Nephron (organoid): ENCODE data around the gene CASP9.
"Not testable (repeated sequence)": the region's sequence is repeated elsewhere in the genome, so short reads cannot be mapped to it uniquely, and the experiment has no call there.

Source experiments
- H3K27ac Mint-ChIP-seq, 3 experiments: 2 replicates each; pipeline ENCODE4 v1.8.0; 2020; ENCODE audit warnings: mixed read lengths in 3 of 3, mild to moderate bottlenecking in 2 of 3, moderate library complexity in 1 of 3
- H3K27me3 Mint-ChIP-seq: 2 replicates; pipeline ENCODE4 v1.8.0; 2021; ENCODE audit warnings: low read depth, mild to moderate bottlenecking, moderate library complexity, mixed read lengths
- H3K36me3 Mint-ChIP-seq: 2 replicates; pipeline ENCODE4 v1.8.0; 2020; ENCODE audit warnings: low read depth, mixed read lengths
- H3K4me1 Mint-ChIP-seq: 2 replicates; pipeline ENCODE4 v1.8.0; 2020; ENCODE audit warnings: mixed read lengths
- H3K4me3 Mint-ChIP-seq, 3 experiments: 2 replicates each; pipeline ENCODE4 v1.8.0; 2020; ENCODE audit warnings: mild to moderate bottlenecking in 3 of 3, mixed read lengths in 3 of 3, moderate library complexity in 2 of 3
- H3K9me3 Mint-ChIP-seq: 2 replicates; pipeline ENCODE4 v1.8.0; 2020; ENCODE audit warnings: mixed read lengths
- CTCF ChIP-seq, 3 experiments: fragments of 200-600 bp; sonication (generic); IDR thresholded peaks; one replicate each; pipeline ENCODE4 v1.5.0; 2021; ENCODE audit warnings: antibody characterized with exemption in 3 of 3; ENCODE audit not compliant: unreplicated experiment in 3 of 3

CASP9 gene

GRCh38 chr1:15525050-15526020 lies 1.3 kb upstream of the CASP9 start:
- H3K27me3 Mint-ChIP-seq, result no peaks in the 10 kb centered on the region
- H3K9me3 Mint-ChIP-seq, result no peaks in the 10 kb centered on the region
- H3K36me3 Mint-ChIP-seq, result no peaks in the 10 kb centered on the region
- H3K27ac Mint-ChIP-seq, result peak overlapping the region; percentile 82 to 100 (median 88)
- no peak for TF ChIP-seq CTCF (IDR thresholded peaks at IDR 0.05; ENCODE audit: unreplicated experiment in 3 of 3)
- peak overlapping the region; percentile 82 to 88 (median 87) for H3K4me3 Mint-ChIP-seq
- H3K4me1 Mint-ChIP-seq, result peaks cover 52% of the 10 kb centered on the region

- no peak for TF ChIP-seq CTCF (IDR thresholded peaks at IDR 0.05; ENCODE audit: unreplicated experiment in 3 of 3)
- peak overlapping the region; percentile 82 to 100 (median 88) for H3K27ac Mint-ChIP-seq
- H3K4me3 Mint-ChIP-seq, result peak overlapping the region; percentile 82 to 88 (median 87)
- H3K9me3 Mint-ChIP-seq, result no peaks in the 10 kb centered on the region
- peaks cover 54% of the 10 kb centered on the region for H3K4me1 Mint-ChIP-seq
- no peaks in the 10 kb centered on the region for H3K27me3 Mint-ChIP-seq
- no peaks in the 10 kb centered on the region for H3K36me3 Mint-ChIP-seq
Observed at GRCh38 chr1:15524283-15525049, 451 bp upstream of the CASP9 start.

- Mint-ChIP-seq H3K27ac (peak overlapping the region; percentile 82 to 100 (median 88)), H3K9me3 (no peaks in the 10 kb centered on the region), H3K27me3 (no peaks in the 10 kb centered on the region), H3K36me3 (peaks cover 2% of the 10 kb centered on the region), H3K4me3 (peak overlapping the region; percentile 82 to 88 (median 87)), H3K4me1 (peaks cover 53% of the 10 kb centered on the region)
- no peak for TF ChIP-seq CTCF (IDR thresholded peaks at IDR 0.05; ENCODE audit: unreplicated experiment in 3 of 3)
Observed at GRCh38 chr1:15523104-15524020, 653 bp downstream of the CASP9 start.

GRCh38 chr1:15522551-15522950 lies 1.5 kb downstream of the CASP9 start:
- no peak for TF ChIP-seq CTCF (IDR thresholded peaks at IDR 0.05; ENCODE audit: unreplicated experiment in 3 of 3)

GRCh38 chr1:15521206-15521906 lies 2.7 kb downstream of the CASP9 start:
- H3K27me3 Mint-ChIP-seq, H3K9me3 Mint-ChIP-seq: not testable (repeated sequence)
- Mint-ChIP-seq H3K27ac (peak overlapping the region; percentile 8 to 29 (median 10)), H3K36me3 (peaks cover 19% of the 10 kb centered on the region), H3K4me1 (peaks cover 43% of the 10 kb centered on the region), H3K4me3 (peak overlapping the region; percentile 1 to 22 (median 12))

More at GRCh38 chr1:15522551-15522950, 1.5 kb downstream of the CASP9 start:
- H3K4me3 Mint-ChIP-seq, result peak overlapping the region; percentile 57 to 88 (median 71)
- H3K9me3 Mint-ChIP-seq, result no peaks in the 10 kb centered on the region
- peaks cover 8% of the 10 kb centered on the region for H3K36me3 Mint-ChIP-seq
- H3K27me3 Mint-ChIP-seq, result no peaks in the 10 kb centered on the region
- H3K4me1 Mint-ChIP-seq, result peaks cover 49% of the 10 kb centered on the region
- H3K27ac Mint-ChIP-seq, result peak overlapping the region in 1 of 3 experiments; percentile 100
